22Rv1 (cell line): Measurements from ENCODE around the gene KCNQ1.

Experiments
- CTCF ChIP-seq: fragments of 450-650 bp; IDR thresholded peaks from 2 replicates; pipeline ENCODE4 v1.5.1; 2017; ENCODE audit warnings: mild to moderate bottlenecking
- ZFX ChIP-seq: fragments of 450-650 bp; IDR thresholded peaks from 2 replicates; pipeline ENCODE4 v1.6.1; 2017; ENCODE audit warnings: antibody characterized with exemption, borderline replicate concordance

GRCh38 chr11:2711161-2711560 is 266.4 kb downstream of the KCNQ1 start:
- TF ChIP-seq CTCF: no peak
- no peak for TF ChIP-seq ZFX
